Activated T-helper 2 cell treated with anti-CD3 and anti-CD28 coated beads, Interferon-gamma antibody, Interleukin-2, Interleukin-4, amounts not matched to agents 10 μg/mL and 5 μg/mL and 100 μg/mL, durations not matched to agents 14 hours and 24 hours and 36 hours (primary cell): ENCODE measurements around the gene RIPK1. TPM values are rescaled to one million over a fixed set of nuclear protein-coding genes. Genes with fewer than 3 reads are reported as not detected.
A peak's percentile ranks its signal among the peaks of the same experiment; 100 is the strongest.
"Not testable (repeated sequence)": the region's sequence is repeated elsewhere in the genome, so short reads cannot be mapped to it uniquely, and the experiment has no call there.

Source experiments
- DNase-seq: peaks from one replicate; pipeline ENCODE4 v3.0.0; 2021; ENCODE audit warnings: low spot score
- H3K27ac Mint-ChIP-seq: one replicate; pipeline ENCODE4 v1.8.0; 2021; ENCODE audit warnings: mixed read lengths
- H3K27me3 Mint-ChIP-seq: one replicate; pipeline ENCODE4 v1.8.0; 2021; ENCODE audit warnings: low read depth, mixed read lengths
- H3K36me3 Mint-ChIP-seq: one replicate; pipeline ENCODE4 v1.8.0; 2021; ENCODE audit warnings: low read depth, mixed read lengths
- H3K4me1 Mint-ChIP-seq: one replicate; pipeline ENCODE4 v1.8.0; 2021; ENCODE audit warnings: low read depth, mixed read lengths
- H3K4me3 Mint-ChIP-seq: one replicate; pipeline ENCODE4 v1.8.0; 2021; ENCODE audit warnings: low read depth, mild to moderate bottlenecking, moderate library complexity, mixed read lengths
- H3K9me3 Mint-ChIP-seq: one replicate; pipeline ENCODE4 v1.8.0; 2021; ENCODE audit warnings: mixed read lengths
- intact Hi-C: fragments of 100-400 bp; cut with micrococcal nuclease; formaldehyde crosslinking; loops from one replicate; pipeline ENCODE4 v1.15.1; 2023
- total RNA-seq: library from RNA; stranded (reverse); gene quantifications from 2 replicates; pipeline ENCODE4 v1.2.3, GENCODE V29; 2022

RIPK1 gene
- total RNA-seq, 1 donor from 2014 or later = 18.3 TPM

DNA sequence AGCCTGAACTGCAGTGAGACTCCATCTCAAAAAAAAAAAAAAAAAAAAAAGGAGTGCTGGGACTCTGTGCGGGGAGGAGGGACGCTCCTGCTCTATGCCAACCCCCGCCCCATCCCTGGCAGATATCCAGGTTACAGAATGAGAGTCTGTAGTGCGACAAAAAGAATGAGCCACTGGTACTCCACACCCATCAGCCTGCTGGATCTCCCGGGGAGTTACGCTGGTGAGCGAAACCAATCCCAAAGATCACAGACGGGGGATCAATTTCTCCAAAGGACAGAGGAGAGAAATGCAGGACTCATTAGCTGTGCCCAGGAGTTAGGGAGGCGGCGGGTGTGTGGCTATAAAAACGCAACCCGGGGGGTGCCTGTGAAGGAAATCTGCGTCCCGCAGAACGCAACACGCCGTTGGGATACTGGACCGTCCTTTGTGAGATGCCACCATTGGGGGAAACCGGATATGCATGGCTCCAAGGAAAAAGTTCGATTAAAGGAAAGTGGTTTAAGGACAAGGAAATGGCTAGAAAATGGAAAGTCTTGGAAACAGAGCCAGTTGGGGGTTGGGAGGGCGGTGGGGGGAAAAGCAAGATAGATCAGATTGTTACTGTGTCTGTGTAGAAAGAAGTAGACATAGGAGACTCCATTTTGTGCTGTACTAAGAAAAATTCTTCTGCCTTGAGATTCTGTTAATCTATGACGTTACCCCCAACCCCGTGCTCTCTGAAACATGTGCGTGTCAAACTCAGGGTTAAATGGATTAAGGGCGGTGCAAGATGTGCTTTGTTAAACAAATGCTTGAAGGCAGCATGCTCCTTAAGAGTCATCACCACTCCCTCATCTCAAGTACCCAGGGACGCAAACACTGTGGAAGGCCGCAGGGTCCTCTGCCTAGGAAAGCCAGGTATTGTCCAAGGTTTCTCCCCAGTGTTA, 13.8 kb upstream of the RIPK1 start:
- H3K36me3 Mint-ChIP-seq, H3K27me3 Mint-ChIP-seq, intact Hi-C loops, DNase-seq, H3K27ac Mint-ChIP-seq, H3K9me3 Mint-ChIP-seq: not testable (repeated sequence)
- Mint-ChIP-seq H3K4me1 (peaks cover 40% of the 10 kb centered on the region), H3K4me3 (peak overlapping the region; percentile 73)

DNA sequence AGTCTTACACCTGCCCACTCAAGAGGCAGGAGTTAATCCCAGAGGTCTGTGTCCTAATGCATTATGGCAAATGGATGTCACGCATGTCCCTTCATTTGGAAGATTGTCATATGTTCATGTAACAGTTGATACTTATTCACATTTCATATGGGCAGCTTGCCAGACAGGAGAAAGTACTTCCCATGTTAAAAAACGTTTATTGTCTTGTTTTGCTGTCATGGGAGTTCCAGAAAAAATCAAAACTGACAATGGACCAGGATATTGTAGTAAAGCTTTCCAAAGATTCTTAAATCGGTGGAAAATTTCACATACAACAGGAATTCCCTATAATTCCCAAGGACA, 13.2 kb upstream of the RIPK1 start:
- intact Hi-C loops, H3K9me3 Mint-ChIP-seq, H3K27ac Mint-ChIP-seq, DNase-seq, H3K4me3 Mint-ChIP-seq, H3K27me3 Mint-ChIP-seq, H3K36me3 Mint-ChIP-seq: not testable (repeated sequence)
- H3K4me1 Mint-ChIP-seq = peaks cover 42% of the 10 kb centered on the region

- intact Hi-C loops = no loop called here
- H3K27me3 Mint-ChIP-seq = peaks cover 1% of the 10 kb centered on the region
- no peaks in the 10 kb centered on the region for H3K9me3 Mint-ChIP-seq
- peaks cover 46% of the 10 kb centered on the region for H3K4me1 Mint-ChIP-seq
- no peak overlapping the region for H3K27ac Mint-ChIP-seq
- no peaks in the 10 kb centered on the region for H3K36me3 Mint-ChIP-seq
- no peak for DNase-seq
- no peak overlapping the region for H3K4me3 Mint-ChIP-seq
Observed at GRCh38 chr6:3057063-3057770, 11.1 kb upstream of the RIPK1 start.

- peaks cover 1% of the 10 kb centered on the region for H3K27me3 Mint-ChIP-seq
- H3K4me1 Mint-ChIP-seq = peaks cover 33% of the 10 kb centered on the region
- H3K36me3 Mint-ChIP-seq = no peaks in the 10 kb centered on the region
- no peaks in the 10 kb centered on the region for H3K9me3 Mint-ChIP-seq
- DNase-seq = no peak
- H3K27ac Mint-ChIP-seq = peak overlapping the region; percentile 3
- intact Hi-C loops = no loop called here
- H3K4me3 Mint-ChIP-seq = peak overlapping the region; percentile 3
Observed at GRCh38 chr6:3058957-3059356, 9.3 kb upstream of the RIPK1 start.

DNA sequence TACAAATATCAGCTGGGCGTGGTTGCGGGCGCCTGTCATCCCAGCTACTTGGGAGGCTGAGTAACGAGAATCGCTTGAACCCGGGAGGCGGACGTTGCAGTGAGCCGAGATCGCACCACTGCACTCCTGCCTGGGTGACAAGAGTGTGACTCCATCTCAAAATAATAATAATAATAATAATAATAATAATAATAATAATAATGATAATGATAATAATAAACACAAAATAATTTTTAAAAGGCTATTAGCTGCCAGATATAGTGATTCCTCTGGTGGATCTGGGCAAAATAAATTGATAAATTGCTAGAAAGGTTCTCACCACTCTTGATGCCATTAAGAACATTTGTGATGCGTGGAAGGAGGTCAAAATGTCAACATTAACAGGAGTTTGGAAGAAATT, 8.2 kb upstream of the RIPK1 start:
- peaks cover 33% of the 10 kb centered on the region for H3K4me1 Mint-ChIP-seq
- not testable (repeated sequence) for H3K27ac Mint-ChIP-seq, H3K36me3 Mint-ChIP-seq, H3K27me3 Mint-ChIP-seq, DNase-seq, H3K4me3 Mint-ChIP-seq, H3K9me3 Mint-ChIP-seq
- intact Hi-C loops = loop anchor here (5.0 kb wide), 1 partner anchor 268 kb away; no protein-coding TSS in a partner anchor

- Mint-ChIP-seq H3K4me3 (no peak overlapping the region), H3K4me1 (peaks cover 38% of the 10 kb centered on the region), H3K9me3 (no peaks in the 10 kb centered on the region), H3K27ac (no peak overlapping the region), H3K27me3 (peaks cover 1% of the 10 kb centered on the region), H3K36me3 (peaks cover 3% of the 10 kb centered on the region)
- DNase-seq = no peak
- intact Hi-C loops = loop anchor here (5.0 kb wide), 1 partner anchor 269 kb away; no protein-coding TSS in a partner anchor
Observed at GRCh38 chr6:3061501-3061941, 6.8 kb upstream of the RIPK1 start.

- Mint-ChIP-seq H3K36me3 (peaks cover 14% of the 10 kb centered on the region), H3K4me1 (peaks cover 49% of the 10 kb centered on the region), H3K4me3 (peak overlapping the region; percentile 91)
- DNase-seq, H3K9me3 Mint-ChIP-seq, H3K27me3 Mint-ChIP-seq, H3K27ac Mint-ChIP-seq: not testable (repeated sequence)
- intact Hi-C loops = loop anchor here (1.0 to 5.0 kb wide), 2 partner anchors 55 to 271 kb away; partner anchors contain the start of gene BPHL
Observed at GRCh38 chr6:3063340-3063732, 5.0 kb upstream of the RIPK1 start.

- H3K27me3 Mint-ChIP-seq = no peaks in the 10 kb centered on the region
- H3K4me1 Mint-ChIP-seq = peaks cover 43% of the 10 kb centered on the region
- intact Hi-C loops = loop anchor here (1.0 to 5.0 kb wide), 3 partner anchors 54 to 272 kb away; partner anchors contain the start of genes BPHL and NQO2
- no peaks in the 10 kb centered on the region for H3K9me3 Mint-ChIP-seq
- H3K36me3 Mint-ChIP-seq = peaks cover 14% of the 10 kb centered on the region
- peak overlapping the region; percentile 84 for H3K27ac Mint-ChIP-seq
- peak overlapping the region; percentile 91 for H3K4me3 Mint-ChIP-seq
- peak; percentile 91 for DNase-seq
Observed at GRCh38 chr6:3063733-3064700, 4.3 kb upstream of the RIPK1 start.

GRCh38 chr6:3071568-3071967, 3.3 kb downstream of the RIPK1 start:
- intact Hi-C loops = no loop called here
- Mint-ChIP-seq H3K27me3 (no peaks in the 10 kb centered on the region), H3K9me3 (no peaks in the 10 kb centered on the region), H3K4me1 (peaks cover 57% of the 10 kb centered on the region), H3K27ac (peak overlapping the region; percentile 13), H3K36me3 (peaks cover 42% of the 10 kb centered on the region), H3K4me3 (peak overlapping the region; percentile 9)
- DNase-seq = no peak

DNA sequence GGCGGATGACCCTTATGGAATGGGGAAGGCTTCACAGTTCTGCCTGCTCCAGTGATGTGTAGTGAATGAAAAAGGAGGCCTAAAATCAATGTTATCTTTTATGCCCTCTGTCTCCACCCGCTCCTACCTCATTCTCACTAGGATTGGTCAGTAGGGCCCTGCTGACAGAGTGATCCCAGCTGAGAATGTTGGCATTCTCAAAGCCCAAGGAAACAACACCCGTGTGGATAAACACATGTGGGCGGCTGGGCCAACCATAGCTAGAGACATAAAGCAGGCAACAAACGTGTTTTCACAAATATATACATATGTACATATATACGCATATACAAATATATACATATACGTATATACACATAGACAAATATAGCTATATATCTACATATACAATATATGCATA, 4.5 kb downstream of the RIPK1 start:
- no peak overlapping the region for H3K4me3 Mint-ChIP-seq
- intact Hi-C loops = no loop called here
- no peak overlapping the region for H3K27ac Mint-ChIP-seq
- H3K36me3 Mint-ChIP-seq = peaks cover 47% of the 10 kb centered on the region
- no peaks in the 10 kb centered on the region for H3K27me3 Mint-ChIP-seq
- peaks cover 56% of the 10 kb centered on the region for H3K4me1 Mint-ChIP-seq
- no peak for DNase-seq
- H3K9me3 Mint-ChIP-seq = no peaks in the 10 kb centered on the region

DNA sequence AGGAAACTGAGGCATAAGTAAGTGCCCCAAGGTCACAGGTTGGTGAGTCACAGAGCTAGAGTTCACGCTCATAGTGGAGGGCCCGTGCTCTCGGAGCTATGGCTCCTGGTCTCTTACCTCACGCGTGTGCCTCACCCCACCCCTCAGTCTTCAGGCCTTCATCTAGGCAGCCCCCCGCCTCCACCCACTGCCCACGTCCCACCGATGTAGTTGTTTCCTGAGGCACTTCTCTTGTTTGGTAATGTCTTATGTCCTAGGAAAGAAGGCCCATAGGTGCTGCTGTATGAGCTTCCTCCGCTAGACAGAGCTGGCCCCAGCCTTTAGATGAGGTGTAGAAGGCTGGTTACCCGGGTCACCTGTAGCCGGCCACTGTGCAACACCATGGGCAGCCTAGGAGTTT, 5.1 kb downstream of the RIPK1 start:
- Mint-ChIP-seq H3K27ac (no peak overlapping the region), H3K9me3 (no peaks in the 10 kb centered on the region), H3K36me3 (peaks cover 50% of the 10 kb centered on the region), H3K4me3 (no peak overlapping the region), H3K27me3 (no peaks in the 10 kb centered on the region), H3K4me1 (peaks cover 53% of the 10 kb centered on the region)
- intact Hi-C loops = no loop called here
- no peak for DNase-seq

- peak overlapping the region; percentile 71 for H3K4me3 Mint-ChIP-seq
- no peak for DNase-seq
- H3K4me1 Mint-ChIP-seq = peaks cover 41% of the 10 kb centered on the region
- no peaks in the 10 kb centered on the region for H3K27me3 Mint-ChIP-seq
- intact Hi-C loops = no loop called here
- no peaks in the 10 kb centered on the region for H3K9me3 Mint-ChIP-seq
- peak overlapping the region; percentile 70 for H3K27ac Mint-ChIP-seq
- H3K36me3 Mint-ChIP-seq = peaks cover 53% of the 10 kb centered on the region
Observed at GRCh38 chr6:3075772-3076113, 7.4 kb downstream of the RIPK1 start.
